Type B pancreatic cell (in vitro differentiated cells): ENCODE results near the gene SDK2. TPM values are rescaled to one million over a fixed set of nuclear protein-coding genes. Genes with fewer than 3 reads are reported as not detected.
A peak's percentile ranks its signal among the peaks of the same experiment; 100 is the strongest.
"Not testable (repeated sequence)": the region's sequence is repeated elsewhere in the genome, so short reads cannot be mapped to it uniquely, and the experiment has no call there.

Experiments used
- DNase-seq: peaks from one replicate; pipeline ENCODE4 v3.0.0; 2021; ENCODE audit warnings: mixed read lengths; ENCODE audit not compliant: unreplicated experiment; ENCODE audit errors: extremely low spot score
- H3K27ac Mint-ChIP-seq: 2 replicates; pipeline ENCODE4 v1.8.0; 2021; ENCODE audit warnings: mild to moderate bottlenecking, mixed read lengths
- H3K27me3 Mint-ChIP-seq: 2 replicates; pipeline ENCODE4 v1.8.0; 2021; ENCODE audit warnings: mixed read lengths
- H3K36me3 Mint-ChIP-seq: 2 replicates; pipeline ENCODE4 v1.8.0; 2021; ENCODE audit warnings: mixed read lengths
- H3K4me1 Mint-ChIP-seq: one replicate; pipeline ENCODE4 v1.8.0; 2021; ENCODE audit warnings: mixed read lengths; ENCODE audit not compliant: unreplicated experiment
- H3K4me3 Mint-ChIP-seq: 2 replicates; pipeline ENCODE4 v1.8.0; 2021; ENCODE audit warnings: mild to moderate bottlenecking, mixed read lengths
- H3K9me3 Mint-ChIP-seq: 2 replicates; pipeline ENCODE4 v1.8.0; 2021; ENCODE audit warnings: mixed read lengths
- CTCF ChIP-seq: fragments of 200-600 bp; sonication (generic); conservative IDR thresholded peaks from 2 replicates; pipeline ENCODE4 v1.5.0; 2021; ENCODE audit warnings: antibody characterized with exemption, mild to moderate bottlenecking
- total RNA-seq: library from RNA; stranded (reverse); gene quantifications from 2 replicates; pipeline ENCODE4 v1.2.1, GENCODE V29; 2021; ENCODE audit warnings: low replicate concordance

SDK2 gene
- total RNA-seq, 1 donor from 2014 or later: 47.3 TPM

- Mint-ChIP-seq H3K4me1 (peaks cover 52% of the 10 kb centered on the region), H3K36me3 (no peaks in the 10 kb centered on the region), H3K27ac (no peak overlapping the region), H3K9me3 (no peaks in the 10 kb centered on the region), H3K27me3 (no peaks in the 10 kb centered on the region), H3K4me3 (no peak overlapping the region)
- TF ChIP-seq CTCF: no peak
- no peak for DNase-seq
These were observed 306.2 kb downstream of the SDK2 start for GRCh38 chr17:73338050-73338521.

- no peak for TF ChIP-seq CTCF
- H3K4me3 Mint-ChIP-seq: peak overlapping the region; percentile 28
- H3K36me3 Mint-ChIP-seq: no peaks in the 10 kb centered on the region
- H3K9me3 Mint-ChIP-seq: no peaks in the 10 kb centered on the region
- DNase-seq: no peak
- H3K4me1 Mint-ChIP-seq: peaks cover 48% of the 10 kb centered on the region
- H3K27ac Mint-ChIP-seq: no peak overlapping the region
- no peaks in the 10 kb centered on the region for H3K27me3 Mint-ChIP-seq
These were observed 306.9 kb downstream of the SDK2 start for GRCh38 chr17:73337330-73337710.

DNA sequence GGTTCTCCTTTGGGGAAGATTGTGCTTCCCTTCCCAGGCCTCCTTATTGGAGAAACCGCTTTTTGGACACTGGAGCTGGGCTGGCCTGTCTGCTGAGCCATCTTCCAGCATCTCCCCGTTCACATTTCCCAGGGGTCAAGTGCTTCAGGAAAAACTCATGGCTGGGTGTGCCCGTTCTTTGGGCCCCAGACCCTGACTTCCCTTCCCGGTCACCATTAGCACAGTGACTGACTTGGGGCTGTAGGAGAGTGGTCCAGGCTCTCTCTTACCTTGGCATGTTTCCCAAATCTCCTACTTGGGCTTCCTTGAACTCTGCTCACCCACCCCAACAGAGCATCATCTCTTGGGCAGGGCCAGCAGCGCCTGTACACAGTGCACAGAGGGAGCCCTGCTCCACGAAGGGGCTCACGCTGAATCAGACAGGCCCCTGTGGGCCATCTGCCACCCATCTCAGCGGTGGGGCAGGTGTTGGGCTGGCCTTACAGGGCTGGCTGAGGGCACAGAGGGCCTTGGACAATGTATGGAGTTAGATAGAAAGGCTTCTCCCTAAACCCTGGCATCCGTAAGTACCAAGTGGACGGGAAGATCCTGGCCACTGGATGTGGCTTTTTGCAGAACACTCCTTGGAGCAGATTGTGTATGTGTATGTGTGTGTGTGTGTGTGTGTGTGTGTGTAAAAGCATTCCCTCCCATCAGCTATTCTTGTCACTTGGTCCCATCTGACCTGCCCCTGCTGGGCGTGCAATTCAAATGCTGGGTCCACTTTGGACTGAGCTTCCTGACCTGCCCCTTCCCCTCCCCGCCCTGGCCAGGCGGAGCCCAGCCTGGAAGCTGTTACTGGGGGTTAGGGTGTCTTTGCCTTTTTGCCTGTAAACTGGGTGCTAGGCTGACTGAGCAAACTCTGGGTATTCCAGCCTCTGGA is 307.6 kb downstream of the SDK2 start:
- Mint-ChIP-seq H3K27me3 (no peaks in the 10 kb centered on the region), H3K27ac (no peak overlapping the region), H3K4me1 (peaks cover 42% of the 10 kb centered on the region), H3K36me3 (no peaks in the 10 kb centered on the region), H3K9me3 (no peaks in the 10 kb centered on the region), H3K4me3 (no peak overlapping the region)
- no peak for TF ChIP-seq CTCF
- no peak for DNase-seq

DNA sequence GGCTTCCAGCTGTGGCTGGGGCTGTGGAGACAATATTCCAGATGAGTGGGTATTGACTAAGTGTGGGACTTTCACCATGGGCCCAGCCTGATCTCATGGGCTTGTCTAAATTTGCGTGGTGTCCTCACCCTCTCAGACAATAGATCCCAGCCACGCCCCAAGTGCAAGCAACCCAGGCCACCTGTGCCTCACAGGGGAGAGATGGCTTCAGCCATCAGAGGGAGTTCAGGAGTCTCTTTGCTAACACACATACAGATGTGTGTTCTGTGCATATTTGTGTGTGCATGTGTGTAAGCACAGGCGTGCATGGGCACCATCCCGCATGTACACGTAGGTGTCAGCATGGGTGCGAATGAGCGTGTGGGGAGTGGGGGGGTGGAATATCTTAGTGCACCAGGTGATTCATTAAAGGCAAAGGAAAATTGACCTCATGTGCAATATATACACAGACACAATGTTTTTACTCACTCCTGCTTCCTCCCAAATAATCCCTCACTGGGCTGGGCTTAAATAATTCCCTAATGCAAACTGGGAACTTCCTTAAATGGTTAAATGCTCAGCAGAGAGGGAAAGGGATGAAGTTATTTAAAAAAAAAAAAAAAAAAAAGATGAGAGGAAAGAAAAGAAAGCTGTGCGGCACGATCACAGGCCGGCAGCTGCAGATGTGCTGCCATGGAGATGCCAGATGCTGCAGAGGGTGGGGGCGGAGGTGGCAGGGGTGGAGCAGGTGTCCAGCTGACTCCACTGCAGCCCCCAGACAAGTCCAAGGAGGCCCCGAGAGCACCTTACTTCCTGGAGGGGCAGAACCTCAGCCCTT is 308.4 kb downstream of the SDK2 start:
- H3K36me3 Mint-ChIP-seq: no peaks in the 10 kb centered on the region
- no peak for DNase-seq
- H3K27ac Mint-ChIP-seq: peak overlapping the region; percentile 63
- H3K27me3 Mint-ChIP-seq: no peaks in the 10 kb centered on the region
- TF ChIP-seq CTCF: no peak
- H3K4me3 Mint-ChIP-seq: no peak overlapping the region
- no peaks in the 10 kb centered on the region for H3K9me3 Mint-ChIP-seq
- H3K4me1 Mint-ChIP-seq: peaks cover 37% of the 10 kb centered on the region

DNA sequence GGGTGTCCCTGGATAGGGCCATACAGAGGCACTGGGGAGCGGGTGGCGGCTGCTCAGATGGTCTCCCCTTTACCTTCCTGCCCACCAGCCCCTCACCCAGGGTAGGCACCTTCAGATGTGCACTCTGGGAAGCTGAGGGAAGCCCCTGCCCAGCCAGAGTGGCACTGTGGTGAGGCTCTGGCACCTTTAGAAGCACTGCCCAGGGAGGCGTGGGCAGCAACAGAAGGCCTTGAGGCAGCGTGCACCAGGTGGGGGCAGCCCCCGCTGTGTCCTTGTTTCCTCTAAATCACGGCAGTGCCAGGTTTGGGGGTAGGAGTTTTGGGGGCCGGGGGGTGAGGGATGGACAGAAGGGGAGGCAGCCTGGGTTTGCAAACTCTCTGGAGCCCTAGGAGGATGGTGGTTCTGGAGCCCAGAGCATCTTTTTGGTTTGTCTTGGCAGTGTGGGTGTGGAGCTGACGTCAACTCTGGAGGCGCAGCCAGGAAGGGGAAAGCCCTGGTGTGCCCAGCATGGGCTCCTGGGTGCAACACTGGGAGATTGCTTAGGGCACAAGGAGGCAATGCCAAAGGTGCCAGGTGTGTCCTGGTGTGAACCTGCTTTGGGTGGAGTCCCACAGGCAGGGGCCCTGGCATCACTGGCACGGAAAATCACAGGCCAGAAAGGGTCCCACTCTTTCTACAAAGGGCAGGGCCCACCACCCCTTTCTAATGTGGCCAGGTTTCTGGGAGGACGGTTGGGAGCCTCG is 309.3 kb downstream of the SDK2 start:
- H3K9me3 Mint-ChIP-seq: no peaks in the 10 kb centered on the region
- H3K27me3 Mint-ChIP-seq: no peaks in the 10 kb centered on the region
- no peaks in the 10 kb centered on the region for H3K36me3 Mint-ChIP-seq
- TF ChIP-seq CTCF: no peak
- H3K4me3 Mint-ChIP-seq: no peak overlapping the region
- DNase-seq: no peak
- no peak overlapping the region for H3K27ac Mint-ChIP-seq
- peaks cover 31% of the 10 kb centered on the region for H3K4me1 Mint-ChIP-seq

GRCh38 chr17:73333445-73333844 is 310.8 kb downstream of the SDK2 start:
- H3K4me1 Mint-ChIP-seq: peaks cover 26% of the 10 kb centered on the region
- H3K4me3 Mint-ChIP-seq, H3K27ac Mint-ChIP-seq, DNase-seq, H3K36me3 Mint-ChIP-seq, H3K9me3 Mint-ChIP-seq, H3K27me3 Mint-ChIP-seq: not testable (repeated sequence)
